Measurements from ENCODE around the gene BNIP1. TPM values are rescaled to one million over a fixed set of nuclear protein-coding genes. Genes with fewer than 3 reads are reported as not detected.

The BNIP1 gene
- total and polyA plus RNA-seq, 10 donors, result 6.0 to 14.2 (median 10.5) TPM

- no peaks in the 10 kb centered on the region for H3K27me3 ChIP-seq (replicated peaks in 1 of 7)
- 94 to 100% (median 100%) methylated on average over 2 of the region's 2 CpGs for WGBS, 5 donors
- H3K9me3 ChIP-seq, result peaks cover 0 to 16% (median 14%) of the 10 kb centered on the region in 8 donors
- DNase-seq, result no peak
- peaks cover 2 to 34% (median 10%) of the 10 kb centered on the region in 6 donors for H3K36me3 ChIP-seq
- TF ChIP-seq CTCF (IDR thresholded peaks at IDR 0.05 in 8 of 11, conservative IDR thresholded peaks at IDR 0.05 in 3 of 11), result no peak
- no peak for TF ChIP-seq POLR2AphosphoS5 (IDR thresholded peaks at IDR 0.05)
- TF ChIP-seq POLR2A (IDR thresholded peaks at IDR 0.05), result no peak
- H3K4me1 ChIP-seq, result peaks cover 0 to 49% (median 28%) of the 10 kb centered on the region in 6 donors
- no peak overlapping the region for H3K4me3 ChIP-seq
- H3K27ac ChIP-seq, result no peak overlapping the region
- intact Hi-C loops (cut with DNase I; ENCODE audit: low total_unique reads), result no loop called here
These were observed 43.1 kb upstream of the BNIP1 start for GRCh38 chr5:173101245-173101644.

GRCh38 chr5:173103411-173103810 is 40.9 kb upstream of the BNIP1 start:
- intact Hi-C loops (cut with DNase I; ENCODE audit: low total_unique reads), result no loop called here
- Histone ChIP-seq H3K9me3 (peaks cover 0 to 16% (median 14%) of the 10 kb centered on the region in 8 donors), H3K27ac (no peak overlapping the region), H3K4me3 (no peak overlapping the region), H3K4me1 (peaks cover 0 to 29% (median 12%) of the 10 kb centered on the region in 6 donors), H3K36me3 (peaks cover 2 to 52% (median 10%) of the 10 kb centered on the region in 6 donors), H3K27me3 (replicated peaks in 1 of 7) (no peaks in the 10 kb centered on the region)
- WGBS, 5 donors, result 69 to 93% (median 85%) methylated on average over 1 of the region's 1 CpG
- TF ChIP-seq POLR2AphosphoS5 (IDR thresholded peaks at IDR 0.05), result no peak
- no peak for TF ChIP-seq POLR2A (IDR thresholded peaks at IDR 0.05)
- TF ChIP-seq CTCF (IDR thresholded peaks at IDR 0.05 in 8 of 11, conservative IDR thresholded peaks at IDR 0.05 in 3 of 11), result no peak
- no peak for DNase-seq

GRCh38 chr5:173108914-173109313 is 35.4 kb upstream of the BNIP1 start:
- Histone ChIP-seq H3K4me3 (no peak overlapping the region), H3K27me3 (replicated peaks in 1 of 7) (no peaks in the 10 kb centered on the region), H3K27ac (no peak overlapping the region), H3K4me1 (no peaks in the 10 kb centered on the region), H3K9me3 (no peaks in the 10 kb centered on the region), H3K36me3 (peaks cover 0 to 81% (median 46%) of the 10 kb centered on the region in 6 donors)
- 48 to 57% (median 52%) methylated on average over 3 of the region's 3 CpGs for WGBS, 5 donors
- intact Hi-C loops (cut with DNase I; ENCODE audit: low total_unique reads), result no loop called here
- DNase-seq, result no peak
- no peak for TF ChIP-seq CTCF (IDR thresholded peaks at IDR 0.05 in 8 of 11, conservative IDR thresholded peaks at IDR 0.05 in 3 of 11)
- TF ChIP-seq POLR2A (IDR thresholded peaks at IDR 0.05), result no peak
- no peak for TF ChIP-seq POLR2AphosphoS5 (IDR thresholded peaks at IDR 0.05)

- TF ChIP-seq POLR2A (IDR thresholded peaks at IDR 0.05), result no peak
- Histone ChIP-seq H3K4me1 (no peaks in the 10 kb centered on the region), H3K36me3 (peaks cover 0 to 99% (median 69%) of the 10 kb centered on the region in 6 donors), H3K27ac (no peak overlapping the region), H3K9me3 (peaks cover 0 to 15% (median 10%) of the 10 kb centered on the region in 8 donors), H3K27me3 (replicated peaks in 1 of 7) (no peaks in the 10 kb centered on the region), H3K4me3 (no peak overlapping the region)
- no peak for DNase-seq
- 84 to 97% (median 92%) methylated on average over 1 of the region's 1 CpG for WGBS, 5 donors
- intact Hi-C loops (cut with DNase I; ENCODE audit: low total_unique reads), result no loop called here
These were observed 29.8 kb upstream of the BNIP1 start for GRCh38 chr5:173114536-173114935.

GRCh38 chr5:173119719-173120118 is 24.6 kb upstream of the BNIP1 start:
- Histone ChIP-seq H3K4me1 (no peaks in the 10 kb centered on the region), H3K9me3 (peaks cover 0 to 23% (median 19%) of the 10 kb centered on the region in 8 donors), H3K27ac (no peak overlapping the region), H3K36me3 (peaks cover 2 to 96% (median 55%) of the 10 kb centered on the region in 6 donors), H3K4me3 (no peak overlapping the region), H3K27me3 (replicated peaks in 1 of 7) (no peaks in the 10 kb centered on the region)
- no peak for TF ChIP-seq CTCF (IDR thresholded peaks at IDR 0.05 in 8 of 11, conservative IDR thresholded peaks at IDR 0.05 in 3 of 11)
- TF ChIP-seq POLR2A (IDR thresholded peaks at IDR 0.05), result no peak
- DNase-seq, result no peak
- 95 to 100% (median 98%) methylated on average over 1 of the region's 1 CpG for WGBS, 5 donors
- intact Hi-C loops (cut with DNase I; ENCODE audit: low total_unique reads), result no loop called here
